ENCODE measurements around the gene FTSJ1.

- TF ChIP-seq YY1 (IDR thresholded peaks at IDR 0.05; ENCODE audit: insufficient read depth, insufficient read length) (no peak), ZNF274 (IDR thresholded peaks at IDR 0.05; ENCODE audit: low read depth, low read length) (no peak), SUZ12 (IDR thresholded peaks at IDR 0.05; ENCODE audit: extremely low read depth, insufficient read depth, insufficient read length) (no peak)
Observed at GRCh38 chrX:48520455-48520854, 44.5 kb downstream of the FTSJ1 start.

All from NT2/D1 (cell line).